K562 (cell line): ENCODE results near the gene ATF6B. TPM values are rescaled to one million over a fixed set of nuclear protein-coding genes. Genes with fewer than 3 reads are reported as not detected.

Experiments
- CBFB ChIP-seq: sonication (generic); formaldehyde crosslinking; IDR thresholded peaks from 2 replicates; pipeline ENCODE4 v1.4.0; 2020; ENCODE audit warnings: mild to moderate bottlenecking, missing genetic modification reagents
- ELF1 ChIP-seq: fragments of 200-800 bp; sonication (Bioruptor generic); IDR thresholded peaks from 2 replicates; pipeline ENCODE4 v1.6.1; 2016; ENCODE audit warnings: missing genetic modification characterization, missing compliant biosample characterization
- HDAC1 ChIP-seq, 2 experiments: fragments of 450-650 bp; IDR thresholded peaks; 2 replicates each; pipeline ENCODE4 v1.6.1; 2016 to 2017; ENCODE audit warnings: inconsistent platforms in 1 of 2, mild to moderate bottlenecking in 1 of 2, moderate library complexity in 1 of 2
- HIVEP1 ChIP-seq: fragments of 250-450 bp; sonication (Bioruptor Pico); IDR thresholded peaks from 2 replicates; pipeline ENCODE4 v1.4.0; 2020; ENCODE audit warnings: mild to moderate bottlenecking
- HLTF ChIP-seq: fragments of 450-650 bp; IDR thresholded peaks from 2 replicates; pipeline ENCODE4 v1.6.1; 2016
- SMARCA4 ChIP-seq: fragments of 450-650 bp; IDR thresholded peaks from 2 replicates; pipeline ENCODE4 v1.6.1; 2016
- STAG1 ChIP-seq: sonication (generic); formaldehyde crosslinking; IDR thresholded peaks from 2 replicates; pipeline ENCODE4 v1.5.0; 2020; ENCODE audit warnings: missing genetic modification reagents, borderline replicate concordance
- TCF3 ChIP-seq: sonication (generic); formaldehyde crosslinking; IDR thresholded peaks from 2 replicates; pipeline ENCODE4 v1.4.0; 2020; ENCODE audit warnings: mild to moderate bottlenecking, missing genetic modification reagents
- ZBTB1 ChIP-seq: sonication (generic); formaldehyde crosslinking; IDR thresholded peaks from 2 replicates; pipeline ENCODE4 v1.8.1; 2023; ENCODE audit warnings: missing genetic modification reagents, low read depth, mild to moderate bottlenecking, borderline replicate concordance
- ZKSCAN8 ChIP-seq: fragments of 200-800 bp; sonication (Bioruptor generic); IDR thresholded peaks from 2 replicates; pipeline ENCODE4 v1.6.1; 2016; ENCODE audit warnings: missing genetic modification characterization, missing compliant biosample characterization
- ZNF263 ChIP-seq: sonication (generic); formaldehyde crosslinking; IDR thresholded peaks from 2 replicates; pipeline ENCODE4 v1.8.0; 2022; ENCODE audit warnings: mild to moderate bottlenecking, missing genetic modification reagents, borderline replicate concordance
- ZNF324 ChIP-seq: fragments of 250-450 bp; sonication (Bioruptor Pico); IDR thresholded peaks from 2 replicates; pipeline ENCODE4 v1.4.0; 2020; ENCODE audit warnings: mild to moderate bottlenecking
- ZNF785 ChIP-seq: fragments of 250-450 bp; sonication (Bioruptor Pico); IDR thresholded peaks from 2 replicates; pipeline ENCODE4 v1.4.0; 2020; ENCODE audit warnings: mild to moderate bottlenecking
- polyA plus RNA-seq, 8 experiments: library from polyadenylated mRNA; depleted of rRNA in 4 of 8; stranded (reverse) in 5 of 8; unstranded in 3 of 8; fragments of >200 nt; fragmentation: Nextera tagmentation in 2 of 8; fragmentation: Illumina TruSeq in 1 of 8; extraction: Ambion mirVana in 2 of 8; extraction: Trizol in 1 of 8; gene quantifications; 2 replicates each; pipeline versions ENCODE4 v1.2.1 to v1.2.3, GENCODE V29; 2011 to 2014; ENCODE audit warnings: inconsistent platforms in 1 of 8, missing spikeins in 1 of 8
- total RNA-seq, 7 experiments: library from RNA; depleted of rRNA in 6 of 7; stranded (reverse); fragments of >200 nt in 6 of 7; fragmentation: Illumina TruSeq in 2 of 7; extraction: Trizol in 2 of 7; gene quantifications; 2 replicates each; pipeline versions ENCODE4 v1.2.1 to v1.2.3, GENCODE V29; 2011 to 2021; ENCODE audit warnings: low replicate concordance in 1 of 7
- TF ChIP-seq, protein P1 (sequence below): IDR thresholded peaks from 3 replicates; pipeline ENCODE4 v1.6.1; 2011; ENCODE audit warnings: borderline replicate concordance, mild to moderate bottlenecking; ENCODE audit not compliant: insufficient read length, insufficient read depth
- TF ChIP-seq, protein P2 (sequence below): fragments of 200-800 bp; sonication (Bioruptor generic); IDR thresholded peaks from 2 replicates; pipeline ENCODE4 v1.6.1; 2017; ENCODE audit warnings: missing genetic modification characterization, missing compliant biosample characterization

ATF6B gene
- total and polyA plus RNA-seq, 9 of the 15 experiments (the other 6 are each of a cell fraction or from before 2014, with no cell fraction given): 20.7 to 131 (median 31.7) TPM

DNA sequence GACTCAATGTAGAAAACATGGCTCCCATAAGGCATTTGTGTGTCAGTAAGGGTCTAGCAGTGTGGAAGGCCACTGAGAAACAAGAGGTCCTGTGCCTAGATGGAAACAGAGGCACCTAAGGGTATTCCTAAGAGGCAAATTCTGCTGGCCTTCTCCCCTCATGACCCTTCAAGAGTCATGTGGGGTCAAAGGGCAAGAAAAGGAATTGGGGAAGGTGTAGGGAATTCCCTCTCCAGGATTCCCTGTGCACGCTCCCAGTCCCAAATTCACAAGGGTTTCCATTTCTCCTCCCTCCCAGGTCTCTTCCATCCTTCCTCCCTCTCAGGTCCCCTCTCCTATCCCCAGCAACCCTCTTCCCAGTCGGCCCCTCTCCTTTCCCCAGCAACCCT lies 47.3 kb upstream of the ATF6B start (continued):
- TF ChIP-seq, protein P1, sequence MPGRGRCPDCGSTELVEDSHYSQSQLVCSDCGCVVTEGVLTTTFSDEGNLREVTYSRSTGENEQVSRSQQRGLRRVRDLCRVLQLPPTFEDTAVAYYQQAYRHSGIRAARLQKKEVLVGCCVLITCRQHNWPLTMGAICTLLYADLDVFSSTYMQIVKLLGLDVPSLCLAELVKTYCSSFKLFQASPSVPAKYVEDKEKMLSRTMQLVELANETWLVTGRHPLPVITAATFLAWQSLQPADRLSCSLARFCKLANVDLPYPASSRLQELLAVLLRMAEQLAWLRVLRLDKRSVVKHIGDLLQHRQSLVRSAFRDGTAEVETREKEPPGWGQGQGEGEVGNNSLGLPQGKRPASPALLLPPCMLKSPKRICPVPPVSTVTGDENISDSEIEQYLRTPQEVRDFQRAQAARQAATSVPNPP: no peak
- TF ChIP-seq HIVEP1 (CRISPR knock-in tag) (0 out of 2 replicates have a peak, but pooled peaks have one; percentile 4), ZKSCAN8 (CRISPR knock-in tag) (no peak), ZBTB1 (CRISPR knock-in tag) (peak; percentile 55; the same call in 1 of the 2 replicates), CBFB (CRISPR knock-in tag) (no peak), HLTF (peak; percentile 20; the same call in 1 of the 2 replicates), HDAC1 (IDR thresholded peaks at IDR 0.05) (peak in 1 of 2 experiments; percentile 57; a peak in 1 of 4 replicates), SMARCA4 (0 out of 2 replicates have a peak, but pooled peaks have one; percentile 10), ELF1 (0 out of 2 replicates have a peak, but pooled peaks have one; percentile 5), ZNF785 (CRISPR knock-in tag) (no peak), TCF3 (CRISPR knock-in tag) (no peak), ZNF324 (CRISPR knock-in tag) (no peak), STAG1 (CRISPR knock-in tag) (no peak), ZNF263 (peak; percentile 50)
- TF ChIP-seq, protein P2, sequence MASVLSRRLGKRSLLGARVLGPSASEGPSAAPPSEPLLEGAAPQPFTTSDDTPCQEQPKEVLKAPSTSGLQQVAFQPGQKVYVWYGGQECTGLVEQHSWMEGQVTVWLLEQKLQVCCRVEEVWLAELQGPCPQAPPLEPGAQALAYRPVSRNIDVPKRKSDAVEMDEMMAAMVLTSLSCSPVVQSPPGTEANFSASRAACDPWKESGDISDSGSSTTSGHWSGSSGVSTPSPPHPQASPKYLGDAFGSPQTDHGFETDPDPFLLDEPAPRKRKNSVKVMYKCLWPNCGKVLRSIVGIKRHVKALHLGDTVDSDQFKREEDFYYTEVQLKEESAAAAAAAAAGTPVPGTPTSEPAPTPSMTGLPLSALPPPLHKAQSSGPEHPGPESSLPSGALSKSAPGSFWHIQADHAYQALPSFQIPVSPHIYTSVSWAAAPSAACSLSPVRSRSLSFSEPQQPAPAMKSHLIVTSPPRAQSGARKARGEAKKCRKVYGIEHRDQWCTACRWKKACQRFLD (CRISPR knock-in tag): 0 out of 2 replicates have a peak, but pooled peaks have one; percentile 13
